HepG2 (cell line): ENCODE data around the gene LHX1. TPM values are rescaled to one million over a fixed set of nuclear protein-coding genes. Genes with fewer than 3 reads are reported as not detected.

Experiments used
- ATAC-seq: fragments of 200-7000 bp; cut with Tn5 transposase; 3 replicates; pipeline ENCODE4 v1.9.1; 2020; ENCODE audit warnings: mild to moderate bottlenecking, moderate library complexity
- BruUV-seq: library from RNA; stranded (reverse); fragments of 400-500 nt; replicated peaks from 2 replicates; lab custom pipeline; 2021; lab: Mats Ljungman, UMichigan
- CTCF ChIA-PET: fragments of 300-600 bp; formaldehyde crosslinking; extraction: SDS; loops from one replicate; lab custom pipeline; 2021; ENCODE audit warnings: low total read pairs, inconsistent platforms, low intra/inter-chr PET ratio; lab: Yijun Ruan, JAX
- POLR2A ChIA-PET: fragments of 350-600 bp; sonication (Branson Sonifier 250); formaldehyde crosslinking; loops from one replicate; lab custom pipeline; 2020; ENCODE audit warnings: antibody characterized with exemption, inconsistent platforms; lab: Yijun Ruan, JAX
- DNase-seq: peaks from one replicate; pipeline ENCODE4 v3.0.0-alpha.2; 2015; ENCODE audit warnings: low spot score
- FAIRE-seq: peaks from 3 replicates; lab custom pipeline; 2011; peaks lifted over from hg19 to GRCh38; lab: Jason Lieb, UNC
- H2AFZ ChIP-seq: one replicate; pipeline ENCODE4 v1.6.1; 2011; ENCODE audit warnings: low read length, inconsistent platforms
- H3K27ac ChIP-seq: fragments of 300-600 bp; 3 replicates; pipeline ENCODE4 v1.8.0; 2011; ENCODE audit warnings: mixed run types, mild to moderate bottlenecking, mixed read lengths, low read length, inconsistent platforms; ENCODE audit not compliant: insufficient read depth; ENCODE audit errors: extremely low read length
- H3K27me3 ChIP-seq, 2 experiments: fragments of 200-600 bp in 1 of 2; 2 replicates in 1 of 2; 3 replicates in 1 of 2; pipeline versions ENCODE4 v1.6.0 to v1.8.0; 2011; ENCODE audit warnings: low read length in 2 of 2, mild to moderate bottlenecking in 2 of 2, moderate library complexity in 2 of 2, inconsistent platforms in 1 of 2; ENCODE audit not compliant: insufficient read depth in 2 of 2, control insufficient read depth in 1 of 2
- H3K36me3 ChIP-seq, 2 experiments: fragments of 200-600 bp in 1 of 2; replicated peaks in 1 of 2; 2 replicates in 1 of 2; 3 replicates in 1 of 2; pipeline versions ENCODE4 v1.5.1 to v1.8.0; 2011; ENCODE audit warnings: low read length in 2 of 2, inconsistent platforms in 1 of 2; ENCODE audit not compliant: insufficient read depth in 2 of 2, control insufficient read depth in 1 of 2
- H3K4me1 ChIP-seq: 2 replicates; pipeline ENCODE4 v1.5.1; 2012; ENCODE audit warnings: low read length, inconsistent platforms; ENCODE audit not compliant: insufficient read depth
- H3K4me2 ChIP-seq: 2 replicates; pipeline ENCODE4 v1.6.0; 2011; ENCODE audit warnings: low read depth, low read length, inconsistent platforms
- H3K4me3 ChIP-seq, 3 experiments: fragments of 200-600 bp in 1 of 3; sonication (generic), shearing (Covaris generic) in 1 of 3; replicated peaks in 1 of 3; 2 replicates each; pipeline ENCODE4 v1.5.1; 2011 to 2016; ENCODE audit warnings: low read length in 3 of 3, inconsistent platforms in 2 of 3, low read depth in 2 of 3, mild to moderate bottlenecking in 2 of 3, control low read depth in 1 of 3, mixed read lengths in 1 of 3; ENCODE audit not compliant: insufficient read depth in 1 of 3
- H3K79me2 ChIP-seq: one replicate; pipeline ENCODE4 v1.6.1; 2011; ENCODE audit warnings: low read length, inconsistent platforms; ENCODE audit not compliant: insufficient read depth
- H3K9ac ChIP-seq: 2 replicates; pipeline ENCODE4 v1.6.0; 2011; ENCODE audit warnings: mild to moderate bottlenecking, low read depth, low read length, inconsistent platforms; ENCODE audit not compliant: insufficient read depth
- H3K9me3 ChIP-seq: 2 replicates; pipeline ENCODE4 v1.5.1; 2012; ENCODE audit warnings: mild to moderate bottlenecking, low read length
- H4K20me1 ChIP-seq: 2 replicates; pipeline ENCODE4 v1.6.0; 2011; ENCODE audit warnings: inconsistent platforms, mild to moderate bottlenecking, low read length, moderate library complexity; ENCODE audit not compliant: insufficient read depth
- FOXM1 ChIP-seq: sonication (generic); formaldehyde crosslinking; IDR thresholded peaks from 2 replicates; pipeline ENCODE4 v1.5.0; 2020; ENCODE audit warnings: missing genetic modification reagents
- MIER2 ChIP-seq: IDR thresholded peaks from 2 replicates; pipeline ENCODE4 v1.6.1; 2016; ENCODE audit warnings: missing biosample characterization, missing genetic modification reagents
- NR2F1 ChIP-seq, 2 experiments: fragments of 450-650 bp in 1 of 2; formaldehyde crosslinking in 1 of 2; IDR thresholded peaks; 2 replicates each; pipeline versions ENCODE4 v1.5.0 to v1.6.1; 2016 to 2020; ENCODE audit warnings: mild to moderate bottlenecking in 1 of 2, missing compliant biosample characterization in 1 of 2, missing genetic modification reagents in 1 of 2, moderate library complexity in 1 of 2
- RFX5 ChIP-seq: IDR thresholded peaks from 2 replicates; pipeline ENCODE4 v1.6.1; 2011; ENCODE audit warnings: low read depth, low read length, improper control_type of control experiment
- SMC3 ChIP-seq: IDR thresholded peaks from 2 replicates; pipeline ENCODE4 v1.6.1; 2011; ENCODE audit warnings: low read length, improper control_type of control experiment
- SRF ChIP-seq: IDR thresholded peaks from 2 replicates; pipeline ENCODE4 v1.6.1; 2011; ENCODE audit warnings: mild to moderate bottlenecking, low read depth, low read length, moderate library complexity
- YEATS2 ChIP-seq: sonication (generic); formaldehyde crosslinking; IDR thresholded peaks from 2 replicates; pipeline ENCODE4 v1.4.0; 2020; ENCODE audit warnings: missing genetic modification reagents, borderline replicate concordance
- WGBS: methylation state at CpG from one replicate; pipeline ENCODE4 v1.1.6; 2017; ENCODE audit warnings: low lambda C conversion rate; 5-methylcytosine and 5-hydroxymethylcytosine counted together
- in situ Hi-C: cut with HindIII; loops from 2 replicates; pipeline ENCODE4 v1.10.0; 2017; ENCODE audit warnings: low pct_unique_long_range_greater_than_20kb; ENCODE audit not compliant: extremely low pct_ligation_motif_present
- intact Hi-C: fragments of 100-400 bp; cut with micrococcal nuclease; formaldehyde crosslinking; loops from one replicate; pipeline ENCODE4 v1.10.0; 2022; ENCODE audit not compliant: unreplicated experiment
- polyA plus RNA-seq, 8 experiments: library from polyadenylated mRNA; depleted of rRNA in 3 of 8; stranded (reverse) in 7 of 8; unstranded in 1 of 8; fragments of >200 nt; fragmentation: Illumina TruSeq in 4 of 8; extraction: Trizol in 4 of 8; gene quantifications; 2 replicates each; pipeline versions ENCODE4 v1.2.1 to v1.2.3, GENCODE V29; 2011 to 2016; ENCODE audit warnings: low read depth in 4 of 8, missing spikeins in 1 of 8, mixed read lengths in 1 of 8; ENCODE audit not compliant: insufficient read depth in 1 of 8
- total RNA-seq, 5 experiments: library from RNA; depleted of rRNA; stranded (reverse); fragments of >200 nt; fragmentation: Illumina TruSeq; extraction: Trizol; gene quantifications; 2 replicates each; pipeline ENCODE4 v1.2.3, GENCODE V29; 2016; ENCODE audit warnings: low read depth in 1 of 5
- TF ChIP-seq, protein P1 (sequence below), 2 experiments: fragments of 450-650 bp in 1 of 2; sonication (generic) in 1 of 2; formaldehyde crosslinking in 1 of 2; IDR thresholded peaks; 2 replicates each; pipeline versions ENCODE4 v1.6.1 to v1.8.0; 2016 to 2022; ENCODE audit warnings: antibody characterized with exemption in 1 of 2, mild to moderate bottlenecking in 1 of 2, missing genetic modification reagents in 1 of 2

LHX1 gene
- total and polyA plus RNA-seq, 2 of the 13 experiments (the other 11 are each of a cell fraction or from before 2014, with no cell fraction given): not detected

GRCh38 chr17:36940313-36941264 lies 3.3 kb downstream of the LHX1 start:
- peaks cover 28 to 77% of the 10 kb centered on the region in 2 experiments for H3K27me3 ChIP-seq
- no peaks in the 10 kb centered on the region for H3K36me3 ChIP-seq
- no peak overlapping the region for H3K9ac ChIP-seq
- no peaks in the 10 kb centered on the region for H3K79me2 ChIP-seq
- ATAC-seq (no peak), FAIRE-seq (no peak), DNase-seq (no peak)
- 56% methylated on average over 45 of the region's 52 CpGs for WGBS
- peaks cover 14% of the 10 kb centered on the region; the same call in 1 of the 2 replicates for H4K20me1 ChIP-seq
- CTCF ChIA-PET: no interaction called here
- H3K4me1 ChIP-seq: peaks cover 34% of the 10 kb centered on the region
- no peaks in the 10 kb centered on the region for H3K9me3 ChIP-seq
- no TSS peak for BruUV-seq
- no peak overlapping the region for H3K27ac ChIP-seq
- intact Hi-C loops (no loop called here), in situ Hi-C loops (no loop called here)
- no peak overlapping the region for H2AFZ ChIP-seq
- H3K4me2 ChIP-seq: no peak overlapping the region
- no peak overlapping the region for H3K4me3 ChIP-seq
- POLR2A ChIA-PET: no interaction called here
- TF ChIP-seq SRF (no peak), FOXM1 (no peak), MIER2 (CRISPR knock-in tag) (no peak), RFX5 (no peak), YEATS2 (CRISPR knock-in tag) (no peak), NR2F1 (CRISPR knock-in tag; IDR thresholded peaks at IDR 0.05) (no peak), SMC3 (no peak)
- TF ChIP-seq, protein P1, sequence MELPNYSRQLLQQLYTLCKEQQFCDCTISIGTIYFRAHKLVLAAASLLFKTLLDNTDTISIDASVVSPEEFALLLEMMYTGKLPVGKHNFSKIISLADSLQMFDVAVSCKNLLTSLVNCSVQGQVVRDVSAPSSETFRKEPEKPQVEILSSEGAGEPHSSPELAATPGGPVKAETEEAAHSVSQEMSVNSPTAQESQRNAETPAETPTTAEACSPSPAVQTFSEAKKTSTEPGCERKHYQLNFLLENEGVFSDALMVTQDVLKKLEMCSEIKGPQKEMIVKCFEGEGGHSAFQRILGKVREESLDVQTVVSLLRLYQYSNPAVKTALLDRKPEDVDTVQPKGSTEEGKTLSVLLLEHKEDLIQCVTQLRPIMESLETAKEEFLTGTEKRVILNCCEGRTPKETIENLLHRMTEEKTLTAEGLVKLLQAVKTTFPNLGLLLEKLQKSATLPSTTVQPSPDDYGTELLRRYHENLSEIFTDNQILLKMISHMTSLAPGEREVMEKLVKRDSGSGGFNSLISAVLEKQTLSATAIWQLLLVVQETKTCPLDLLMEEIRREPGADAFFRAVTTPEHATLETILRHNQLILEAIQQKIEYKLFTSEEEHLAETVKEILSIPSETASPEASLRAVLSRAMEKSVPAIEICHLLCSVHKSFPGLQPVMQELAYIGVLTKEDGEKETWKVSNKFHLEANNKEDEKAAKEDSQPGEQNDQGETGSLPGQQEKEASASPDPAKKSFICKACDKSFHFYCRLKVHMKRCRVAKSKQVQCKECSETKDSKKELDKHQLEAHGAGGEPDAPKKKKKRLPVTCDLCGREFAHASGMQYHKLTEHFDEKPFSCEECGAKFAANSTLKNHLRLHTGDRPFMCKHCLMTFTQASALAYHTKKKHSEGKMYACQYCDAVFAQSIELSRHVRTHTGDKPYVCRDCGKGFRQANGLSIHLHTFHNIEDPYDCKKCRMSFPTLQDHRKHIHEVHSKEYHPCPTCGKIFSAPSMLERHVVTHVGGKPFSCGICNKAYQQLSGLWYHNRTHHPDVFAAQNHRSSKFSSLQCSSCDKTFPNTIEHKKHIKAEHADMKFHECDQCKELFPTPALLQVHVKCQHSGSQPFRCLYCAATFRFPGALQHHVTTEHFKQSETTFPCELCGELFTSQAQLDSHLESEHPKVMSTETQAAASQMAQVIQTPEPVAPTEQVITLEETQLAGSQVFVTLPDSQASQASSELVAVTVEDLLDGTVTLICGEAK (IDR thresholded peaks at IDR 0.05): no peak
- TF ChIP-seq, protein P1 (CRISPR knock-in tag; IDR thresholded peaks at IDR 0.05): no peak
